IMR-90 (cell line): ENCODE results near the gene PTX4.

ENCODE experiments used
- FOS ChIP-seq: fragments of 150-350 bp; IDR thresholded peaks from 2 replicates; pipeline ENCODE4 v1.6.1; 2016; ENCODE audit warnings: low read depth, low read length
- RFX5 ChIP-seq: IDR thresholded peaks from 2 replicates; pipeline ENCODE4 v1.8.0; 2012; ENCODE audit warnings: low read depth, mild to moderate bottlenecking, low read length, moderate library complexity
- TF ChIP-seq, protein P1 (sequence below): fragments of 150-350 bp; IDR thresholded peaks from 2 replicates; pipeline ENCODE4 v1.6.1; 2016; ENCODE audit warnings: low read depth, mild to moderate bottlenecking, low read length, moderate library complexity, borderline replicate concordance
- TF ChIP-seq, protein P2 (sequence below): conservative IDR thresholded peaks from 2 replicates; pipeline ENCODE4 v1.5.1; 2012; ENCODE audit warnings: mild to moderate bottlenecking, low read depth, low read length, improper control_type of control experiment

DNA sequence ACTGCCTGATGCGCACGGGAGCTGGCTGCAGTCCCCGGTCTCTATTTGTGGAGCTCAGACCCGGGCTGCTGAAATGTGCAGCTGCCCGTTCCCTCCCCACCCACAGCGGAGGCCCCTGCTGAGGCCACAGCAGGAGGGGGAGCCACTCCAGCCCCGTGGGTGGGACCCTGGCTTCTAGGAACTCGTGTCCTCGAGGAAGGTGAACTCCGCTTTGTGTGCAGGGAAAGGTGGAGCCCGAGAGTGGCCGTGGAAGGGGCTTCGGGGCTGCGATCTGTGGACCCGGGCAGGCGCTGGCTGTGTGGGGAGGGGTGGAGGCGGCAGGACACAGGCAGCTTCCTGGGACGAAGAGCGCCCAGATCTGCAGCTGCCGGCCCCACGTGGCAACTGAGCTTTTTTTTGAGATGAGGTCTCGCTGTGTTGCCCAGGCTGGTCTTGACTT lies 47.3 kb downstream of the PTX4 start:
- TF ChIP-seq, protein P1, sequence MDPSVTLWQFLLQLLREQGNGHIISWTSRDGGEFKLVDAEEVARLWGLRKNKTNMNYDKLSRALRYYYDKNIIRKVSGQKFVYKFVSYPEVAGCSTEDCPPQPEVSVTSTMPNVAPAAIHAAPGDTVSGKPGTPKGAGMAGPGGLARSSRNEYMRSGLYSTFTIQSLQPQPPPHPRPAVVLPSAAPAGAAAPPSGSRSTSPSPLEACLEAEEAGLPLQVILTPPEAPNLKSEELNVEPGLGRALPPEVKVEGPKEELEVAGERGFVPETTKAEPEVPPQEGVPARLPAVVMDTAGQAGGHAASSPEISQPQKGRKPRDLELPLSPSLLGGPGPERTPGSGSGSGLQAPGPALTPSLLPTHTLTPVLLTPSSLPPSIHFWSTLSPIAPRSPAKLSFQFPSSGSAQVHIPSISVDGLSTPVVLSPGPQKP, result no peak
- TF ChIP-seq, protein P2, sequence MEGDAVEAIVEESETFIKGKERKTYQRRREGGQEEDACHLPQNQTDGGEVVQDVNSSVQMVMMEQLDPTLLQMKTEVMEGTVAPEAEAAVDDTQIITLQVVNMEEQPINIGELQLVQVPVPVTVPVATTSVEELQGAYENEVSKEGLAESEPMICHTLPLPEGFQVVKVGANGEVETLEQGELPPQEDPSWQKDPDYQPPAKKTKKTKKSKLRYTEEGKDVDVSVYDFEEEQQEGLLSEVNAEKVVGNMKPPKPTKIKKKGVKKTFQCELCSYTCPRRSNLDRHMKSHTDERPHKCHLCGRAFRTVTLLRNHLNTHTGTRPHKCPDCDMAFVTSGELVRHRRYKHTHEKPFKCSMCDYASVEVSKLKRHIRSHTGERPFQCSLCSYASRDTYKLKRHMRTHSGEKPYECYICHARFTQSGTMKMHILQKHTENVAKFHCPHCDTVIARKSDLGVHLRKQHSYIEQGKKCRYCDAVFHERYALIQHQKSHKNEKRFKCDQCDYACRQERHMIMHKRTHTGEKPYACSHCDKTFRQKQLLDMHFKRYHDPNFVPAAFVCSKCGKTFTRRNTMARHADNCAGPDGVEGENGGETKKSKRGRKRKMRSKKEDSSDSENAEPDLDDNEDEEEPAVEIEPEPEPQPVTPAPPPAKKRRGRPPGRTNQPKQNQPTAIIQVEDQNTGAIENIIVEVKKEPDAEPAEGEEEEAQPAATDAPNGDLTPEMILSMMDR, result no peak
- no peak for TF ChIP-seq FOS
- no peak for TF ChIP-seq RFX5
